ENCODE measurements around the gene XDH.
A peak's percentile ranks its signal among the peaks of the same experiment; 100 is the strongest.

Gene XDH

GRCh38 chr2:31332521-31332920 lies 82.0 kb downstream of the XDH start:
- H4K20me1 ChIP-seq = no peaks in the 10 kb centered on the region
- 0 out of 22 replicates have a peak overlapping the region, but pooled peaks of 1 of the 11 experiments have one; percentile 15 for H3K9ac ChIP-seq
- no peaks in the 10 kb centered on the region for H3K27me3 ChIP-seq
- no peaks in the 10 kb centered on the region for H3K9me3 ChIP-seq (replicated peaks in 1 of 11)
- no peak for TF ChIP-seq Cebpa-rat (IDR thresholded peaks at IDR 0.05)
- H3K4me1 ChIP-seq = peaks cover 16 to 50% (median 28%) of the 10 kb centered on the region in 10 experiments
- peak overlapping the region in 6 of 11 experiments; percentile 49 to 77 (median 60); a peak in 8 of 22 replicates for H3K4me2 ChIP-seq
- H3K36me3 ChIP-seq = no peaks in the 10 kb centered on the region
- H3K4me3 ChIP-seq = no peak overlapping the region
- H3K27ac ChIP-seq = peak overlapping the region in 4 of 11 experiments; percentile 1 to 23 (median 10); a peak in 3 of 22 replicates

- Histone ChIP-seq H3K4me1 (peaks cover 17 to 53% (median 30%) of the 10 kb centered on the region in 10 experiments), H3K4me2 (peak overlapping the region in 9 of 11 experiments; percentile 27 to 77 (median 64); a peak in 18 of 22 replicates)
These were observed 83.4 kb downstream of the XDH start for GRCh38 chr2:31331156-31331555.

GRCh38 chr2:31329081-31329625 lies 85.4 kb downstream of the XDH start:
- no peaks in the 10 kb centered on the region for H3K9me3 ChIP-seq (replicated peaks in 1 of 11)
- no peaks in the 10 kb centered on the region for H3K27me3 ChIP-seq
- no peak overlapping the region for H3K9ac ChIP-seq
- H3K4me2 ChIP-seq = peak overlapping the region in 4 of 11 experiments; percentile 13 to 73 (median 54); a peak in 6 of 22 replicates
- H3K4me3 ChIP-seq = no peak overlapping the region
- H4K20me1 ChIP-seq = no peaks in the 10 kb centered on the region
- peaks cover 28 to 66% (median 42%) of the 10 kb centered on the region in 10 experiments for H3K4me1 ChIP-seq
- H3K36me3 ChIP-seq = no peaks in the 10 kb centered on the region
- H3K27ac ChIP-seq = peak overlapping the region in 5 of 11 experiments; percentile 10 to 45 (median 30); a peak in 5 of 22 replicates
- no peak for TF ChIP-seq Cebpa-rat (IDR thresholded peaks at IDR 0.05)

More at GRCh38 chr2:31331156-31331555, 83.4 kb downstream of the XDH start:
- H3K4me3 ChIP-seq = no peak overlapping the region
- no peaks in the 10 kb centered on the region for H3K27me3 ChIP-seq
- no peaks in the 10 kb centered on the region for H4K20me1 ChIP-seq
- H3K27ac ChIP-seq = peak overlapping the region in 2 of 11 experiments; percentile 9 to 10; a peak in 2 of 22 replicates
- H3K36me3 ChIP-seq = no peaks in the 10 kb centered on the region
- no peaks in the 10 kb centered on the region for H3K9me3 ChIP-seq (replicated peaks in 1 of 11)
- no peak overlapping the region for H3K9ac ChIP-seq
- no peak for TF ChIP-seq Cebpa-rat (IDR thresholded peaks at IDR 0.05)

GRCh38 chr2:31328026-31328425 lies 86.5 kb downstream of the XDH start:
- Histone ChIP-seq H3K9ac (no peak overlapping the region), H3K27me3 (no peaks in the 10 kb centered on the region), H4K20me1 (no peaks in the 10 kb centered on the region), H3K4me3 (no peak overlapping the region), H3K36me3 (no peaks in the 10 kb centered on the region), H3K9me3 (replicated peaks in 1 of 11) (no peaks in the 10 kb centered on the region), H3K4me1 (peaks cover 40 to 75% (median 54%) of the 10 kb centered on the region in 10 experiments), H3K4me2 (peak overlapping the region in 9 of 11 experiments; percentile 22 to 73 (median 42); a peak in 16 of 22 replicates), H3K27ac (peak overlapping the region in 4 of 11 experiments; percentile 15 to 45 (median 26); a peak in 5 of 22 replicates)
- no peak for TF ChIP-seq Cebpa-rat (IDR thresholded peaks at IDR 0.05)

- Histone ChIP-seq H4K20me1 (no peaks in the 10 kb centered on the region), H3K36me3 (no peaks in the 10 kb centered on the region), H3K4me1 (peaks cover 45 to 75% (median 57%) of the 10 kb centered on the region in 10 experiments), H3K4me3 (no peak overlapping the region), H3K9ac (no peak overlapping the region), H3K27me3 (no peaks in the 10 kb centered on the region), H3K9me3 (replicated peaks in 1 of 11) (no peaks in the 10 kb centered on the region), H3K4me2 (peak overlapping the region in 9 of 11 experiments; percentile 22 to 73 (median 42); a peak in 16 of 22 replicates), H3K27ac (peak overlapping the region in 4 of 11 experiments; percentile 15 to 45 (median 26); a peak in 5 of 22 replicates)
- peak in 2 of 11 experiments; percentile 15 to 48; a peak in 1 of 22 replicates for TF ChIP-seq Cebpa-rat (IDR thresholded peaks at IDR 0.05)
These were observed 87.0 kb downstream of the XDH start for GRCh38 chr2:31327505-31327904.

GRCh38 chr2:31324016-31324633 lies 90.4 kb downstream of the XDH start:
- no peaks in the 10 kb centered on the region for H3K36me3 ChIP-seq
- no peak for TF ChIP-seq Cebpa-rat (IDR thresholded peaks at IDR 0.05)
- H3K9ac ChIP-seq = peak overlapping the region in 9 of 11 experiments; percentile 32 to 65 (median 51); a peak in 18 of 22 replicates
- no peaks in the 10 kb centered on the region for H4K20me1 ChIP-seq
- H3K27ac ChIP-seq = peak overlapping the region; percentile 4 to 98 (median 68); a peak in 20 of 22 replicates
- peaks cover 64 to 85% (median 76%) of the 10 kb centered on the region in 10 experiments for H3K4me1 ChIP-seq
- H3K27me3 ChIP-seq = no peaks in the 10 kb centered on the region
- no peaks in the 10 kb centered on the region for H3K9me3 ChIP-seq (replicated peaks in 1 of 11)
- peak overlapping the region in 9 of 10 experiments; percentile 23 to 54 (median 36); a peak in 14 of 20 replicates for H3K4me3 ChIP-seq
- H3K4me2 ChIP-seq = peak overlapping the region; percentile 80 to 97 (median 93)

GRCh38 chr2:31322371-31322770 lies 92.2 kb downstream of the XDH start:
- Histone ChIP-seq H3K9ac (peak overlapping the region in 2 of 11 experiments; percentile 3 to 34; a peak in 5 of 22 replicates), H3K27me3 (no peaks in the 10 kb centered on the region), H3K27ac (peak overlapping the region in 9 of 11 experiments; percentile 30 to 99 (median 97); a peak in 16 of 22 replicates), H3K4me1 (peaks cover 69 to 83% (median 79%) of the 10 kb centered on the region in 10 experiments), H3K36me3 (no peaks in the 10 kb centered on the region), H3K4me2 (peak overlapping the region; percentile 80 to 97 (median 93)), H3K9me3 (replicated peaks in 1 of 11) (no peaks in the 10 kb centered on the region), H4K20me1 (no peaks in the 10 kb centered on the region), H3K4me3 (no peak overlapping the region; a peak in 1 of 20 replicates)
- TF ChIP-seq Cebpa-rat (IDR thresholded peaks at IDR 0.05) = no peak

GRCh38 chr2:31319406-31320175 lies 95.0 kb downstream of the XDH start:
- peak overlapping the region; percentile 68 to 87 (median 85); a peak in 21 of 22 replicates for H3K9ac ChIP-seq
- H4K20me1 ChIP-seq = no peaks in the 10 kb centered on the region
- no peaks in the 10 kb centered on the region for H3K27me3 ChIP-seq
- TF ChIP-seq Cebpa-rat (IDR thresholded peaks at IDR 0.05) = peak in 8 of 11 experiments; percentile 73 to 97 (median 92); a peak in 15 of 22 replicates
- H3K36me3 ChIP-seq = no peaks in the 10 kb centered on the region
- H3K4me3 ChIP-seq = peak overlapping the region in 9 of 10 experiments; percentile 12 to 63 (median 53); a peak in 14 of 20 replicates
- H3K9me3 ChIP-seq (replicated peaks in 1 of 11) = peaks cover 0 to 11% (median 10%) of the 10 kb centered on the region in 11 experiments; a peak in 17 of 22 replicates
- peak overlapping the region; percentile 79 to 99 (median 96); a peak in 21 of 22 replicates for H3K27ac ChIP-seq
- peaks cover 81 to 97% (median 92%) of the 10 kb centered on the region in 10 experiments for H3K4me1 ChIP-seq
- H3K4me2 ChIP-seq = peak overlapping the region; percentile 86 to 97 (median 94)

Data from BLaER1 treated with 17β-estradiol and CSF1 and Interleukin-3, amounts not matched to agents 10 nM and 100 nM (cell line).